ENCODE results near the gene SMIM10. TPM values are rescaled to one million over a fixed set of nuclear protein-coding genes. Genes with fewer than 3 reads are reported as not detected.

Gene SMIM10
- total RNA-seq, 2 experiments from 2014 or later = not detected

DNA sequence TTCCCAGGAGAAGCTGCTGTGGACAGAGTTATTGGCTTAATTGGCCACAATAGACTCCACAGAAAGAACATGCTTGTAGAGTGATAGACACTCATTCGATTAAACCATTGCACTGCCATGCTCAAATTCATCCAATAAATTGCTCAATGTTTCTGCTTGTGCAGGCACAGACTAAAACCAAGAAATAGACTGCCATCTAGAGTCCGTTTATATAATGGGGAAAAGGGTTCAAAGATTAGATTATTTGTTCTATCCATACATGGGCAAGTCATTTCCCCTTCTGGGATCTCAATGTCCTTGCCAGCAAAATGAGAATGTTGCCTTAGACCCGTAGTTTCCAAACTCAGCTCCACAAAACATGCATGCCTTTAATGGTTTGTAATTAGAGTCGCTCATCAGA is 8.7 kb downstream of the SMIM10 start:
- DNase-seq (peak in 3 of 14 experiments; percentile 13 to 24 (median 21)), ATAC-seq (ENCODE audit: poor library complexity) (no peak)
- Histone ChIP-seq H3K36me3 (ENCODE audit: insufficient read depth, low read length) (no peaks in the 10 kb centered on the region), H3K4me1 (ENCODE audit: insufficient read depth, low read length) (peaks cover 10% of the 10 kb centered on the region), H3K9me3 (ENCODE audit: control insufficient read depth in 1 of 2, insufficient read depth in 1 of 2, low read length in 2 of 2) (no peaks in the 10 kb centered on the region), H3K27me3 (ENCODE audit: control insufficient read depth in 1 of 2, insufficient read depth in 2 of 2, low read length in 2 of 2) (no peaks in the 10 kb centered on the region), H3K4me3 (ENCODE audit: low read length) (no peak overlapping the region), H3K27ac (ENCODE audit: low read depth in 1 of 2, low read length in 2 of 2) (no peak overlapping the region)
- H3K9me3 Mint-ChIP-seq = no peaks in the 10 kb centered on the region
- H3K27ac Mint-ChIP-seq = no peak overlapping the region
- no peak overlapping the region for H3K4me3 Mint-ChIP-seq
- no peaks in the 10 kb centered on the region for H3K27me3 Mint-ChIP-seq
- intact Hi-C loops (cut with DNase I, micrococcal nuclease) = no loop called here
- ChIA-PET CTCF (interaction anchor here (1.0 kb wide), 1 partner anchor 24 kb away, joined by 3 read pairs; no protein-coding TSS in a partner anchor), POLR2A (interaction anchor here (1.5 kb wide), 1 partner anchor 15 kb away, joined by 3 read pairs; no protein-coding TSS in a partner anchor)
- TF ChIP-seq, protein P1, sequence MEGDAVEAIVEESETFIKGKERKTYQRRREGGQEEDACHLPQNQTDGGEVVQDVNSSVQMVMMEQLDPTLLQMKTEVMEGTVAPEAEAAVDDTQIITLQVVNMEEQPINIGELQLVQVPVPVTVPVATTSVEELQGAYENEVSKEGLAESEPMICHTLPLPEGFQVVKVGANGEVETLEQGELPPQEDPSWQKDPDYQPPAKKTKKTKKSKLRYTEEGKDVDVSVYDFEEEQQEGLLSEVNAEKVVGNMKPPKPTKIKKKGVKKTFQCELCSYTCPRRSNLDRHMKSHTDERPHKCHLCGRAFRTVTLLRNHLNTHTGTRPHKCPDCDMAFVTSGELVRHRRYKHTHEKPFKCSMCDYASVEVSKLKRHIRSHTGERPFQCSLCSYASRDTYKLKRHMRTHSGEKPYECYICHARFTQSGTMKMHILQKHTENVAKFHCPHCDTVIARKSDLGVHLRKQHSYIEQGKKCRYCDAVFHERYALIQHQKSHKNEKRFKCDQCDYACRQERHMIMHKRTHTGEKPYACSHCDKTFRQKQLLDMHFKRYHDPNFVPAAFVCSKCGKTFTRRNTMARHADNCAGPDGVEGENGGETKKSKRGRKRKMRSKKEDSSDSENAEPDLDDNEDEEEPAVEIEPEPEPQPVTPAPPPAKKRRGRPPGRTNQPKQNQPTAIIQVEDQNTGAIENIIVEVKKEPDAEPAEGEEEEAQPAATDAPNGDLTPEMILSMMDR (IDR thresholded peaks at IDR 0.05) = no peak
- no peaks in the 10 kb centered on the region for H3K36me3 Mint-ChIP-seq (ENCODE audit: low read depth)
- H3K4me1 Mint-ChIP-seq (ENCODE audit: low read depth) = peaks cover 14% of the 10 kb centered on the region

DNA sequence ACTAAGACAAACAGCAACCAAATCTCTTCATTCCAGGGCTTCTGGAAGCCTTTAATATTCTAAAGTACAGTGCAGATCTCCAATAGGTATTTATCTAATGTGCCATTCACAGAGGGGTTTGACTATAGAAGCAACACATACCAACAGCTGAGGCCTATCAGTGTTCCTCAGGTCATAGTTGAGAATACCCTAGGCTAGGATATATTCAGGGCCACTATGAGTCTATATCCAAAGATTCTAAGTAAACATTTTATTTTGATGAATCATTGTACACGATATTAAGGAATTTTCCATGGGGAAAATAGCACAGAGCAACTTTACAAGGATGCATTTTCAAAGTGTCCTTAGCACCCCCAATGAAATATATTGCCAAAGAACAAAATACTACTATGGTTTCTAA is 9.7 kb downstream of the SMIM10 start:
- Histone ChIP-seq H3K27me3 (ENCODE audit: control insufficient read depth in 1 of 2, insufficient read depth in 2 of 2, low read length in 2 of 2) (no peaks in the 10 kb centered on the region), H3K9me3 (ENCODE audit: control insufficient read depth in 1 of 2, insufficient read depth in 1 of 2, low read length in 2 of 2) (no peaks in the 10 kb centered on the region), H3K4me3 (ENCODE audit: low read length) (no peak overlapping the region), H3K4me1 (ENCODE audit: insufficient read depth, low read length) (peaks cover 10% of the 10 kb centered on the region), H3K36me3 (ENCODE audit: insufficient read depth, low read length) (no peaks in the 10 kb centered on the region), H3K27ac (ENCODE audit: low read depth in 1 of 2, low read length in 2 of 2) (no peak overlapping the region)
- intact Hi-C loops (cut with DNase I, micrococcal nuclease) = loop anchor here in 1 of 2 experiments (5.0 kb wide), 1 partner anchor 33 kb away; no protein-coding TSS in a partner anchor
- POLR2A ChIA-PET = interaction anchor here (1.5 kb wide), 1 partner anchor 16 kb away, joined by 3 read pairs; no protein-coding TSS in a partner anchor
- Mint-ChIP-seq H3K36me3 (ENCODE audit: low read depth) (no peaks in the 10 kb centered on the region), H3K4me3 (no peak overlapping the region), H3K9me3 (no peaks in the 10 kb centered on the region), H3K27me3 (no peaks in the 10 kb centered on the region), H3K4me1 (ENCODE audit: low read depth) (peaks cover 19% of the 10 kb centered on the region), H3K27ac (no peak overlapping the region)
- ATAC-seq (ENCODE audit: poor library complexity) (no peak), DNase-seq (no peak)
- CTCF ChIA-PET = no interaction called here
- TF ChIP-seq, protein P1 (IDR thresholded peaks at IDR 0.05) = no peak

DNA sequence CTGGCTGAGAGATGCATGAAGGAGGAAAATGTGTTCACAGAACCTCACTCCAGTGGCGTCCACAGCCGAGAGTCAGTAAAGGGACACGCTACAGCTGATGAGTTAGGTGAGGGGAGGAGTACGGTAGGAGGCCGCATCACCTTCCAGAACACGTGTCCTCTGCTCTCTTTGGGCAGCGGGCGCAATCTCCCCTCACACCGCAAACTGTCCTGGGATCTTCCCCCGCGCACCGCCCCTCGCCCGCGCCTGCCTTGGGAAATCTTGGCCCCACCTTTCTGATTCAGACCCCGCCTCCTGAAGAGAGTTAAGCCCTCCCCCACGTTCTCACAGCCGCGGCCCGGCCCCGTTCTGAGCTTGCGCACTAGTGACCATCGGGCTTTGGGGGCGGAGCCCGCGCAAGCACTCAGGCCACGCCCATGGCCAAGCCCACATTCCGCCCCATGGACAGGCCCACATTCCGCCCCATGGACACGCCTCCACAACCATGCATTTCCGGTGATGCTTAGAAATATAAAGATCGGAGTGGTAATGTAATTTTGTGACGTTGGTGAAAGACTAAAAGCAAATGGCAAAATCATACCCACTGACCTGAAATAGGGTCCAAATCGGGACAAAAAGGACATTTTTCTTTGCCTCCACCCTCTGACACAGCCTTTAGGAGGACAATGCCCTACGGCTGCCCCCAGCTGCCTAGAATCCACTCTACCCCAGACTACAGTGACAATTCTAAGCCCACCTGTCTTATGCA is 13.3 kb downstream of the SMIM10 start:
- Mint-ChIP-seq H3K9me3 (no peaks in the 10 kb centered on the region), H3K4me3 (peak overlapping the region; percentile 83), H3K27ac (peak overlapping the region; percentile 75), H3K27me3 (no peaks in the 10 kb centered on the region), H3K4me1 (ENCODE audit: low read depth) (peaks cover 19% of the 10 kb centered on the region), H3K36me3 (ENCODE audit: low read depth) (no peaks in the 10 kb centered on the region)
- POLR2A ChIA-PET = interaction anchor here (0.6 to 1.3 kb wide), 4 partner anchors 16 to 981 kb away, joined by 3 to 6 read pairs (median 4); partner anchors contain the start of genes RTL8A and SLC9A6
- CTCF ChIA-PET = no interaction called here
- no peaks in the 10 kb centered on the region for H3K36me3 ChIP-seq (ENCODE audit: insufficient read depth, low read length)
- H3K9me3 ChIP-seq (ENCODE audit: control insufficient read depth in 1 of 2, insufficient read depth in 1 of 2, low read length in 2 of 2) = no peaks in the 10 kb centered on the region
- TF ChIP-seq, protein P1 (IDR thresholded peaks at IDR 0.05) = no peak
- ATAC-seq (ENCODE audit: poor library complexity) (peak; percentile 96), DNase-seq (peak; percentile 76 to 93 (median 84))
- H3K27me3 ChIP-seq (ENCODE audit: control insufficient read depth in 1 of 2, insufficient read depth in 2 of 2, low read length in 2 of 2) = no peaks in the 10 kb centered on the region
- H3K4me1 ChIP-seq (ENCODE audit: insufficient read depth, low read length) = peaks cover 10% of the 10 kb centered on the region
- intact Hi-C loops (cut with DNase I, micrococcal nuclease) = loop anchor here (1.0 to 5.0 kb wide), 3 partner anchors 37 to 51 kb away; partner anchors contain the start of gene RTL8A (in 1 of the 2)
- peak overlapping the region; percentile 59 for H3K4me3 ChIP-seq (ENCODE audit: low read length)
- H3K27ac ChIP-seq (ENCODE audit: low read depth in 1 of 2, low read length in 2 of 2) = peak overlapping the region in 1 of 2 donors; percentile 60
